Measurements from ENCODE around the gene CMTM2. TPM values are rescaled to one million over a fixed set of nuclear protein-coding genes. Genes with fewer than 3 reads are reported as not detected.
A peak's percentile ranks its signal among the peaks of the same experiment; 100 is the strongest.

The CMTM2 gene
- total and polyA plus RNA-seq, 9 of the 15 experiments (the other 6 are each of a cell fraction or from before 2014, with no cell fraction given) = not detected

- TF ChIP-seq ARID3B (CRISPR knock-in tag; IDR thresholded peaks at IDR 0.05; ENCODE audit: borderline replicate concordance) = no peak
- TF ChIP-seq STAG1 (CRISPR knock-in tag; IDR thresholded peaks at IDR 0.05; ENCODE audit: borderline replicate concordance) = 0 out of 2 replicates have a peak, but pooled peaks have one; percentile 29
- TF ChIP-seq ZBTB8A (IDR thresholded peaks at IDR 0.05; ENCODE audit: partially characterized antibody) = no peak
- TF ChIP-seq MTA3 (IDR thresholded peaks at IDR 0.05; ENCODE audit: borderline replicate concordance) = peak; percentile 43; the same call in 1 of the 2 replicates
- no peak for TF ChIP-seq ARID4B (CRISPR knock-in tag; IDR thresholded peaks at IDR 0.05)
- no peak for TF ChIP-seq ETS2 (tag; IDR thresholded peaks at IDR 0.05; ENCODE audit: borderline replicate concordance, poor library complexity, severe bottlenecking)
- no peak for TF ChIP-seq ZNF232 (CRISPR knock-in tag; IDR thresholded peaks at IDR 0.05)
- 0 out of 4 replicates have a peak, but pooled peaks of 1 of the 2 experiments have one; percentile 34 for TF ChIP-seq FOXK2 (conservative IDR thresholded peaks at IDR 0.05 in 1 of 2, IDR thresholded peaks at IDR 0.05 in 1 of 2; ENCODE audit: low read depth in 2 of 2)
- no peak for TF ChIP-seq ZC3H11A (IDR thresholded peaks at IDR 0.05; ENCODE audit: low read depth, low read length)
- TF ChIP-seq CREM (IDR thresholded peaks at IDR 0.05; ENCODE audit: low read depth) = no peak
- no peak for TF ChIP-seq THRAP3 (IDR thresholded peaks at IDR 0.05; ENCODE audit: borderline replicate concordance)
- 0 out of 2 replicates have a peak, but pooled peaks have one; percentile 23 for TF ChIP-seq POLR2AphosphoS5 (IDR thresholded peaks at IDR 0.05; ENCODE audit: control insufficient read depth, insufficient read depth, low read depth, low read length)
- no peak for TF ChIP-seq NUFIP1 (IDR thresholded peaks at IDR 0.05; ENCODE audit: partially characterized antibody)
- TF ChIP-seq E2F6 (IDR thresholded peaks at IDR 0.05; ENCODE audit: borderline replicate concordance in 1 of 2, extremely low read depth in 1 of 2, insufficient read depth in 1 of 2, insufficient read length in 1 of 2, low read depth in 1 of 2, low read length in 1 of 2, poor library complexity in 1 of 2, severe bottlenecking in 1 of 2) = peak; percentile 73 to 88
- no peak for TF ChIP-seq GTF3C2 (IDR thresholded peaks at IDR 0.05; ENCODE audit: borderline replicate concordance, extremely low read depth, insufficient read length)
These were observed 29.2 kb downstream of the CMTM2 start (continued) for GRCh38 chr16:66608241-66609138.

Measured in K562 (cell line).